GM21515 (cell line): Measurements from ENCODE around the gene M1AP.

Experiments used
- ATAC-seq: cut with Tn5 transposase; IDR thresholded peaks from one replicate; pipeline ENCODE4 v1.9.1; 2021; ENCODE audit not compliant: unreplicated experiment

M1AP gene

GRCh38 chr2:74551530-74551929, 96.6 kb downstream of the M1AP start:
- ATAC-seq, result no peak

DNA sequence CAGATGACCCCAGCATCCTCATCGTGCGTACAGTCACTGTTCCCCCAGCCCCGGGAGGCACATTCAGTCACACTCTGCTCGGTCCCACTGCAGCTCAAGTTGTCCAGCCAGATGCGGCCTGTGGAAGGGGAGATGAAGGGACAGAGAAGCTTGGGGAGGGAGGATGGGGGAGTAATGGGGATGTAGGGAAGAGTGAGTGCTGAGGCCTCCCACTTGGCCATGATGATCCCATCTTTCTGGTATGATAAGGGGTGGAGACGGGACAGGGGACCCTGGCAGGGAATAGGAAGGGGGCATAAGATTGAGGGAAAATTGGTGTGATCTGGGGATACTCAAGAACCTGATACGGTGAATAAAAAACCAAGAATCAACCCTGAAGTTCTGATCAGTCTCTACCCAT, 97.9 kb downstream of the M1AP start:
- ATAC-seq, result no peak

DNA sequence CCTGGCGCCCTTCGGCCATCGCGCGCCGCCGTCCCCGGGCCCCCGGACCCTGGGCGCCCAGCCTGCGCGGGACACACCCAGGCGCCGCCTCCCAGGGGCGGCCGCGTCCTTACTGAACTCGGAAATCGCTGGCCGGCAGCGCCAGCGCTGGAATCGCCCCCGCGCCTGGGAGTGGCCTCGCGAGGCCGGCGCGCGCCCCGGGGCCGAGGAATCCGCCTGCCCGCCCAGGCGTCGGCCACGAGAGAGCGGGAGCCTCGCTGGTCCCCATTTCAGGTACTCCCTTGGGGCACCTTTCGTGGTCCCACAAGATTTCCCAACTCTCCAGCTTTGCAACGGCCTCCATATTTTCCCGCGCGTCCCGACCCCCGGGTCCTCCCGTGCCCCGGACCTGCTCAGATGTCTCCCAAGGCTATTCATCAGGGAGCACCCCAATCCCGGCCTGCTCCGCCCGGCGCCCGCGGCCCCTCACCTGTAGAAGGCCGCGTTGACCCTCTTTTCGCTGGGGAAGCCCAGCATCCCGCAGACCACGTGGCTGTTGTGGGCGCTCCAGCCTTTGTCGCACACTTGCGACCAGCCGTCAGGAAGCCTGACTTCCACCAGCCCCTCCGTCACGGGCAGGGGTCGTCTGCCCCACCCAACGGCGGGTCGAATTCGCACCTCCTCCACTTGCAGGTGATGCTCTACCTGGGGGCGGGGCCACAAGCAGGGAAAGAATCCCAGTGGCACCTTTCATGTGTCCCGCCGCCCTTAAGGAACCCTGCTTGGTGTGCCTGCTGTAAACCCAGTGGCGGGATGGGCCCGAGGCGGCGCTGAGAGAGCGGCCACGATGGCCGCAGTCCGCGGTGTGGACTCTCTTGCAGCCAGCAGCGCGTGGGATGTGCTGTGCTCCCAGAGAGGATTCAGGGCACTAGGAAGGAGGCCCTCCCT, 99.0 kb downstream of the M1AP start:
- no peak for ATAC-seq

GRCh38 chr2:74548285-74548899, 99.7 kb downstream of the M1AP start:
- ATAC-seq, result no peak

DNA sequence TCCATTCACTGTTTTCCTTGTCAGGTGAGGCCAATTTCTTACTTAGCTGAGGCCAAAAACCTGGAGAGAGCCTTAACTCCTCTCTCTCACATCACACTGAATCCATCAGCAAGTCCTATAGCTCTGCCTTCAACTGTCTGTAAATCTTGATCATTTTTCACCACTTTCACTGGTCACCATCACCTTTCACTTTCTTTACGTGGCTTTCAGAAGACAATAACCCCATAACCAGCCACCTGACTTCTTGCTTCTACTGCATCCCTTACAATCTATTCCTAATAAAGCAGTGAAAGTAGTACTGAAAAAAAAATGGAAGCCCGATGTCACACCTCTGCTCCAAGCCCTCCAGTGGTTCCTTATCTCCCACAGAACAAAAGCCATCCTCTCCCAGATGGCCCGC, 102.1 kb downstream of the M1AP start:
- no peak for ATAC-seq

DNA sequence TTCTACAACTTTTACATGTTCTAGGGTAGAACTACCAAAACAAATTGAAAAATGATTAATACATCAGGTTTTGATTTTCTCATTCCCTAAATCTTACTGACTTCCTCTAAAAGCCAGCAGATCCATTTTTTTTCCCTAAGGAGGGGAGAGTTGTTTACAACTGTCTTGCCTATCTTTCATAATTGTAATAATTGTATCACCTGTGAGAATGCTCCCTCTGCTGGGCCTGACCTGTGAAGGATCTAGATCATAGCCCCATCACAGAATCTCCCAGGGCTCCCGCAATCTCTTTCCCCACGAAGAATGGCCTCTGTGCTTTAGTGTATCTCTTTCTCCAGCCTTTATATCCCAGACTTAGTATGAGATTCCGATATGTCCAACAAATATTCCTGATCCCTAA, 103.5 kb downstream of the M1AP start:
- ATAC-seq, result no peak

DNA sequence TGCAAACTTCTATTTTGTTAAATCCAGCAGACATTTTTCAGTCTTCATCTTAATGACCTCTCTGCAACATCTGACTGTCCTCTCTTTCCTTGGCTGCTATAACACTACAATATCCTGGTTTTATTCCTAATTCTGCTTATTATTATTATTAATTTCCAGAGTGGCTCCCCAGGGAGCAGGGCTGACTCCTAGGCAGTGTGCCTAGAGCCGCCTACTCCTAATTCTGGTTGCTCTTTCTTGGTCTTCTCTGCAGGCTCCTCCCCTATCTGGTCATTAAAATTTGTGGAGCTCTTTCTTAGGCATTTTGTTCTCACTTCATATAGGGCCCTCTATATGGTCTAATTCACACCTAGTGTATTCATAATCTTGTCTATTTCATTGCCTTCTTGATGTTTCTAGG, 105.2 kb downstream of the M1AP start:
- no peak for ATAC-seq

DNA sequence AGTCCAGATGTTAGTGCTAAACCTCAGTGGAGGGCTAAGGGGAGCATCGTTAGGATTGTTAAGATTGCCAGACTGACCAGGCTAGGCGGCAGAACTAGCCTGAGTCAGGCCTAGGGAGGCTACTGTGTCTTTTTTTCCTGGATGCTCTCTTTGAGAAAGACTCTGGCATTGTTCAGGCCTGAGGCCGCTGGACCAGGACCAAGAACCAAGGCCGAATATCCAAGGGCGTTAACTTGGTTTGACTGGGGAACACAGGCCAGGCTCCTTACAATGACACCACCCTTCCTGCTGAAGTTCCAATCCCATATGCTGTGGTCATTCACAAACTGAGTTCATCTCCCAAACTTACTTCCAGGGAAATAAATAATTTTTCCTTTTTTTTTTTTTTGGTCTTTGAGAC, 107.8 kb downstream of the M1AP start:
- ATAC-seq, result no peak

GRCh38 chr2:74538881-74539339, 109.2 kb downstream of the M1AP start:
- no peak for ATAC-seq

- no peak for ATAC-seq
Observed at GRCh38 chr2:74537140-74537539, 111.0 kb downstream of the M1AP start.

GRCh38 chr2:74536166-74536950, 111.8 kb downstream of the M1AP start:
- ATAC-seq, result no peak

- ATAC-seq, result no peak
Observed at GRCh38 chr2:74535440-74535965, 112.6 kb downstream of the M1AP start.

- no peak for ATAC-seq
Observed at GRCh38 chr2:74534411-74534810, 113.7 kb downstream of the M1AP start.

- ATAC-seq, result no peak
Observed at GRCh38 chr2:74533464-74533863, 114.7 kb downstream of the M1AP start.

DNA sequence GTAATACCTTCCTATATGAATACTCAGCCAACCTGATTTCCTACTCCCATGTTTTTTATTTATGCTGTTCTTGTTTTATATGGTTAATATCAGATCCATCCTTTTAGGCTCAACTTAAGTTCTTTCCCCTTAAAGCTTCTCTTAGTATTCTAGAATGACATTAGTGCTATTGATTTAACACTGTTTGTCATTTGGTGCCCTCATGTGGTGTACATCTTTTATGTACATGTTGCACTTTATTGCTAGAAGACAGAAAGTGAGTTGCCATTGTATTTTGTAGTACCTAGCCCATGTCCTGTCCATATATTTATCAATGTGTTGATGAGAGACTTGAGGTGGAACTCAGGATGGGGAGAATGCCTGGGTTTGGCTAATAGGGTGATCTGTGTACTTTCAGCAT, 115.9 kb downstream of the M1AP start:
- no peak for ATAC-seq

DNA sequence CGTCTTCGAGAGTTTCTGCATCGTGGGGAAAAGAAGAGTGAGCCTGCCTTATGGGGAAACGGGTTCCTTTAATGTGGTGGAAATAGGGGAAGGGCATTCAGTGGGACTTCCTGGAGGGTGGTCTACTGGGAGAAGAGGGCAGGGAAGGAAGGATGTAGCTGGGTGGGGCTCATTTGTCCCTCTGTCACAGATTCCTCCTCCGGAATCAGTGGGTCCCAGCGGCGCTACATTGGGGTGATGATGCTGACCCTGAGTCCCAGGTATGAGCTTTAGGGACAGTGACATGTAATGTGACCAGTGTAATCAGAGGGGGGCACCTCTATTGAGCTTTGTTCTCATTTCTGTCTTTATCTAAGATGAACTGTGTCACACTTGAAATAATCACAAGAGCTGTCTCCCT, 116.5 kb downstream of the M1AP start:
- ATAC-seq, result no peak

DNA sequence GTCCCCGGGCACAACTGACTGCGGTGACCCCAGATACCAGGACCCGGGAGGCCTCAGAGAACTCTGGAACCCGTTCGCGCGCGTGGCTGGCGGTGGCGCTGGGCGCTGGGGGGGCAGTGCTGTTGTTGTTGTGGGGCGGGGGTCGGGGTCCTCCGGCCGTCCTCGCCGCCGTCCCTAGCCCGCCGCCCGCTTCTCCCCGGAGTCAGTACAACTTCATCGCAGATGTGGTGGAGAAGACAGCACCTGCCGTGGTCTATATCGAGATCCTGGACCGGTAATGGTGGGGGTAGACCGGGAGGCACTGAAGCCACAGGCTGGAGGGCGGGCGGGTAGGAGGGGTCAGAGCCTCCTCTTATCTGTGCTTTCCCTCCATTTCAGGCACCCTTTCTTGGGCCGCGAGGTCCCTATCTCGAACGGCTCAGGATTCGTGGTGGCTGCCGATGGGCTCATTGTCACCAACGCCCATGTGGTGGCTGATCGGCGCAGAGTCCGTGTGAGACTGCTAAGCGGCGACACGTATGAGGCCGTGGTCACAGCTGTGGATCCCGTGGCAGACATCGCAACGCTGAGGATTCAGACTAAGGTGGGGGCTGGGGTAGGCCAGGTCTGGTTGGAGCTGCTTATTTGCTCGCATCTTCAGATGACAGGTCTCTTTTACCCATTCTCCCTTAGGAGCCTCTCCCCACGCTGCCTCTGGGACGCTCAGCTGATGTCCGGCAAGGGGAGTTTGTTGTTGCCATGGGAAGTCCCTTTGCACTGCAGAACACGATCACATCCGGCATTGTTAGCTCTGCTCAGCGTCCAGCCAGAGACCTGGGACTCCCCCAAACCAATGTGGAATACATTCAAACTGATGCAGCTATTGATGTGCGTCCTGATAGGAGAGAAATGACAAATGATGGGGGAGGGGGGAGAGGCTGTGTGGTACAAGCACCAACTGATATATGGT, 117.6 kb downstream of the M1AP start:
- peak; percentile 28 for ATAC-seq

DNA sequence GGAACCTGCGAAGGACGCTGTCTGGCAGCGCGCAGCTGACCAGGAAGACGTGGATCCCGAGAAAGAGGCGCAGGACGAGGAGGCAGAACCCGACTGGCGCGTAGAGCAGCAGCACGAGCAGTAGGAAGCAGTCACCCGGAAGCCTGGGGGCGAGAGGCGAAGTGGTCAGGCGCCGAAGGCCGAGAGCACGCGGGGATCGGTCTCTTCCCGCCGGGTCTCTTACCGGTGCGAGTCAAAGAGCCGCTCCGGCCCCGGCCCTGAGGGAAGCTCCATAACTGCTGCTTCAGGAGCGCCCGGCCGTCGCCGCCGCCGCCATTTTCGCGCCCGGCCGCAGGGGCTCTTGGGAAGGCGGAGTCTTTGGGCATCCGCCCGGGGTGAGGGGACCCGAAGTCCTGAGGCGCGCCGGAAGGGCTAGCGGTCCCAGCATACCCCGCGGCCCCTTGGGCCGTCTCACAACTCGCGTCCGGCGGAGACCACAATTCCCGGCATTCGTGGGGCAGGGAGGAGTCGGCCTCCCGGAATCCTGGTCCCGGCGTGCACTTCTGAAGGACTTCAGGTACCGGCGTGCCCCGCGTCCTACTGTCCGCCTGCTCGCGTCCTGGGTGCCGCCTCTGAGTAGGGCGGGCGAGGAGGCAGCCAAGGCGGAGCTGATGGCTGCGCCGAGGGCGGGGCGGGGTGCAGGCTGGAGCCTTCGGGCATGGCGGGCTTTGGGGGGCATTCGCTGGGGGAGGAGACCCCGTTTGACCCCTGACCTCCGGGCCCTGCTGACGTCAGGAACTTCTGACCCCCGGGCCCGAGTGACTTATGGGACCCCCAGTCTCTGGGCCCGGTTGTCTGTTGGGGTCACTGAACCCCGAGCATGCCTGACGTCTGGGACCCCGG, 118.5 kb downstream of the M1AP start, which contains the start of the genes AUP1 and HTRA2:
Gene AUP1, minus strand, starts transcription at position 350 of the 882 bp plus-strand sequence. Its CDS starts 77 bp downstream, at position 273.
Gene HTRA2, plus strand, starts transcription at position 577 of the 882 bp plus-strand sequence. Its CDS starts 74 bp downstream, at position 651.
- peak; percentile 76 for ATAC-seq
